Sigmoid colon (tissue), 3 donors: Measurements from ENCODE around the gene DDX39A.

Source experiments
- POLR2A ChIP-seq, 2 donors: fragments of 450-650 bp; IDR thresholded peaks; one replicate each; pipeline ENCODE4 v1.6.1; 2016; ENCODE audit warnings: antibody characterized with exemption in 2 of 2, mild to moderate bottlenecking in 2 of 2, moderate library complexity in 2 of 2
- TF ChIP-seq, protein P1 (sequence below), 4 experiments: fragments of 450-650 bp in 3 of 4; fragments of 200-600 bp in 1 of 4; IDR thresholded peaks; one replicate each; pipeline ENCODE4 v1.5.1; 2016 to 2019; ENCODE audit warnings: antibody characterized with exemption in 4 of 4, mild to moderate bottlenecking in 3 of 4, moderate library complexity in 2 of 4

DNA sequence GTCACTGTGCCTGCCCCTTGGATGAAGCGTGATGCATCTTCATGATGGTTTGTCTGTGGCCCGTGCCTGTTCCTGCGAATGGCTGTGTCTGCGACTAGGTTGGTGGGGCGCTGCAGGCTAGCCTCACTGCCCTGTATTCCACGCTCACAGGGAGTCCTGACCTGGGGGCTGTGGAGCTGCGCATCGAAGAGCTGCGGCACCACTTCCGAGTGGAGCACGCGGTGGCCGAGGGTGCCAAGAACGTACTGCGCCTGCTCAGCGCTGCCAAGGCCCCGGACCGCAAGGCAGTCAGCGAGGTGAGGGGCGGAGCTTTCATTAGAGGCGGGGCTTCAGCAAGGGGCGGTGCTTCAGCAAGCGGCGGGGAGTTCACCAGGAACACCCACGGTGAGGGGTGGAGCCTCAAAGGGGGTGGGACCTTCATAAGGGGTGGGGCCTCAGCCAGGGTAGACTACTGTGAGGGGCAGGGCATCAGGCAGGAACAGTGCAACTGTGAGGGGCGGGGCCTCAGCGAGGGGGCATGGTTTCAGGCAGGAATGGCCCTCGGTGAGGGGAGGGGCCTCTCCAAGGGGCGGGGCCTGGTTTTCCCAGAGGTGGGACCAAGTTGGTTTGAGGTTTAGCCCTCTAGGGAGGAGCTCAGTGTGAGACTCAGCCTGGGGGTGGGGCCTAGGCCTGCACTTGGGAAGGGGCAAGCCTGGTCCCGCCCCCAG, 31.2 kb upstream of the DDX39A start:
- TF ChIP-seq POLR2A (IDR thresholded peaks at IDR 0.05): no peak
- TF ChIP-seq, protein P1, sequence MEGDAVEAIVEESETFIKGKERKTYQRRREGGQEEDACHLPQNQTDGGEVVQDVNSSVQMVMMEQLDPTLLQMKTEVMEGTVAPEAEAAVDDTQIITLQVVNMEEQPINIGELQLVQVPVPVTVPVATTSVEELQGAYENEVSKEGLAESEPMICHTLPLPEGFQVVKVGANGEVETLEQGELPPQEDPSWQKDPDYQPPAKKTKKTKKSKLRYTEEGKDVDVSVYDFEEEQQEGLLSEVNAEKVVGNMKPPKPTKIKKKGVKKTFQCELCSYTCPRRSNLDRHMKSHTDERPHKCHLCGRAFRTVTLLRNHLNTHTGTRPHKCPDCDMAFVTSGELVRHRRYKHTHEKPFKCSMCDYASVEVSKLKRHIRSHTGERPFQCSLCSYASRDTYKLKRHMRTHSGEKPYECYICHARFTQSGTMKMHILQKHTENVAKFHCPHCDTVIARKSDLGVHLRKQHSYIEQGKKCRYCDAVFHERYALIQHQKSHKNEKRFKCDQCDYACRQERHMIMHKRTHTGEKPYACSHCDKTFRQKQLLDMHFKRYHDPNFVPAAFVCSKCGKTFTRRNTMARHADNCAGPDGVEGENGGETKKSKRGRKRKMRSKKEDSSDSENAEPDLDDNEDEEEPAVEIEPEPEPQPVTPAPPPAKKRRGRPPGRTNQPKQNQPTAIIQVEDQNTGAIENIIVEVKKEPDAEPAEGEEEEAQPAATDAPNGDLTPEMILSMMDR (IDR thresholded peaks at IDR 0.05): no peak
